ENCODE data around the gene SIPA1L3.
"Not testable (repeated sequence)": the region's sequence is repeated elsewhere in the genome, so short reads cannot be mapped to it uniquely, and the experiment has no call there.

SIPA1L3 gene

GRCh38 chr19:37914908-37915307, 7.9 kb downstream of the SIPA1L3 start:
- DNase-seq (ENCODE audit: low read depth, low spot score) = no peak
- no peak overlapping the region for H3K4me3 ChIP-seq (ENCODE audit: low read length)
- H3K4me1 ChIP-seq (ENCODE audit: control insufficient read depth, insufficient read depth, low read length) = no peaks in the 10 kb centered on the region; the same call in 1 of the 2 replicates
- H3K27ac ChIP-seq (ENCODE audit: low read length) = no peak overlapping the region
- H3K36me3 ChIP-seq (ENCODE audit: control insufficient read depth, insufficient read depth, low read length) = no peaks in the 10 kb centered on the region
- H3K9me3 ChIP-seq (ENCODE audit: control insufficient read depth, insufficient read depth, low read length) = no peaks in the 10 kb centered on the region
- no CpG with 5 or more reads among the region's 2 CpGs for WGBS (ENCODE audit: insufficient coverage, insufficient read length)
- no peaks in the 10 kb centered on the region for H3K27me3 ChIP-seq (ENCODE audit: control insufficient read depth, insufficient read depth, low read length)

- DNase-seq (ENCODE audit: low read depth, low spot score) = no peak
- Histone ChIP-seq H3K9me3 (ENCODE audit: control insufficient read depth, insufficient read depth, low read length) (no peaks in the 10 kb centered on the region), H3K36me3 (ENCODE audit: control insufficient read depth, insufficient read depth, low read length) (no peaks in the 10 kb centered on the region), H3K27me3 (ENCODE audit: control insufficient read depth, insufficient read depth, low read length) (no peaks in the 10 kb centered on the region), H3K4me3 (ENCODE audit: low read length) (no peak overlapping the region), H3K4me1 (ENCODE audit: control insufficient read depth, insufficient read depth, low read length) (no peaks in the 10 kb centered on the region), H3K27ac (ENCODE audit: low read length) (no peak overlapping the region)
- WGBS (ENCODE audit: insufficient coverage, insufficient read length) = no CpG with 5 or more reads among the region's 23 CpGs
These were observed 13.8 kb downstream of the SIPA1L3 start for GRCh38 chr19:37920591-37921450.

- not testable (repeated sequence) for H3K4me3 ChIP-seq (ENCODE audit: low read length); DNase-seq (ENCODE audit: low read depth, low spot score); H3K4me1 ChIP-seq (ENCODE audit: control insufficient read depth, insufficient read depth, low read length); H3K9me3 ChIP-seq (ENCODE audit: control insufficient read depth, insufficient read depth, low read length); H3K36me3 ChIP-seq (ENCODE audit: control insufficient read depth, insufficient read depth, low read length); H3K27me3 ChIP-seq (ENCODE audit: control insufficient read depth, insufficient read depth, low read length); H3K27ac ChIP-seq (ENCODE audit: low read length)
- no CpG with 5 or more reads among the region's 8 CpGs for WGBS (ENCODE audit: insufficient coverage, insufficient read length)
These were observed 17.6 kb downstream of the SIPA1L3 start for GRCh38 chr19:37924573-37924972.

GRCh38 chr19:37925212-37925611, 18.2 kb downstream of the SIPA1L3 start:
- H3K27me3 ChIP-seq (ENCODE audit: control insufficient read depth, insufficient read depth, low read length) = no peaks in the 10 kb centered on the region
- no peaks in the 10 kb centered on the region for H3K9me3 ChIP-seq (ENCODE audit: control insufficient read depth, insufficient read depth, low read length)
- H3K36me3 ChIP-seq (ENCODE audit: control insufficient read depth, insufficient read depth, low read length) = no peaks in the 10 kb centered on the region
- no peak overlapping the region for H3K4me3 ChIP-seq (ENCODE audit: low read length)
- DNase-seq (ENCODE audit: low read depth, low spot score) = no peak
- H3K27ac ChIP-seq (ENCODE audit: low read length) = no peak overlapping the region
- no CpG with 5 or more reads among the region's 3 CpGs for WGBS (ENCODE audit: insufficient coverage, insufficient read length)
- H3K4me1 ChIP-seq (ENCODE audit: control insufficient read depth, insufficient read depth, low read length) = peaks cover 3% of the 10 kb centered on the region

- no CpG with 5 or more reads among the region's 10 CpGs for WGBS (ENCODE audit: insufficient coverage, insufficient read length)
- H3K27ac ChIP-seq (ENCODE audit: low read length) = no peak overlapping the region
- H3K27me3 ChIP-seq (ENCODE audit: control insufficient read depth, insufficient read depth, low read length) = no peaks in the 10 kb centered on the region
- H3K36me3 ChIP-seq (ENCODE audit: control insufficient read depth, insufficient read depth, low read length) = no peaks in the 10 kb centered on the region
- no peak overlapping the region for H3K4me3 ChIP-seq (ENCODE audit: low read length)
- no peak for DNase-seq (ENCODE audit: low read depth, low spot score)
- H3K9me3 ChIP-seq (ENCODE audit: control insufficient read depth, insufficient read depth, low read length) = no peaks in the 10 kb centered on the region
- peaks cover 5% of the 10 kb centered on the region for H3K4me1 ChIP-seq (ENCODE audit: control insufficient read depth, insufficient read depth, low read length)
These were observed 19.2 kb downstream of the SIPA1L3 start for GRCh38 chr19:37926255-37926654.

- no peak overlapping the region for H3K4me3 ChIP-seq (ENCODE audit: low read length)
- no CpG with 5 or more reads among the region's 5 CpGs for WGBS (ENCODE audit: insufficient coverage, insufficient read length)
- peaks cover 5% of the 10 kb centered on the region for H3K4me1 ChIP-seq (ENCODE audit: control insufficient read depth, insufficient read depth, low read length)
- no peak overlapping the region for H3K27ac ChIP-seq (ENCODE audit: low read length)
- no peaks in the 10 kb centered on the region for H3K36me3 ChIP-seq (ENCODE audit: control insufficient read depth, insufficient read depth, low read length)
- H3K9me3 ChIP-seq (ENCODE audit: control insufficient read depth, insufficient read depth, low read length) = no peaks in the 10 kb centered on the region
- DNase-seq (ENCODE audit: low read depth, low spot score) = no peak
- H3K27me3 ChIP-seq (ENCODE audit: control insufficient read depth, insufficient read depth, low read length) = no peaks in the 10 kb centered on the region
These were observed 19.7 kb downstream of the SIPA1L3 start for GRCh38 chr19:37926711-37927110.

- Histone ChIP-seq H3K27me3 (ENCODE audit: control insufficient read depth, insufficient read depth, low read length) (no peaks in the 10 kb centered on the region), H3K4me1 (ENCODE audit: control insufficient read depth, insufficient read depth, low read length) (peaks cover 13% of the 10 kb centered on the region), H3K4me3 (ENCODE audit: low read length) (no peak overlapping the region), H3K36me3 (ENCODE audit: control insufficient read depth, insufficient read depth, low read length) (no peaks in the 10 kb centered on the region), H3K27ac (ENCODE audit: low read length) (no peak overlapping the region), H3K9me3 (ENCODE audit: control insufficient read depth, insufficient read depth, low read length) (no peaks in the 10 kb centered on the region)
- no peak for DNase-seq (ENCODE audit: low read depth, low spot score)
- WGBS (ENCODE audit: insufficient coverage, insufficient read length) = no CpG with 5 or more reads among the region's 5 CpGs
These were observed 21.7 kb downstream of the SIPA1L3 start for GRCh38 chr19:37928527-37929286.

- no CpG with 5 or more reads among the region's 4 CpGs for WGBS (ENCODE audit: insufficient coverage, insufficient read length)
- H3K4me1 ChIP-seq (ENCODE audit: control insufficient read depth, insufficient read depth, low read length) = peaks cover 13% of the 10 kb centered on the region
These were observed 22.4 kb downstream of the SIPA1L3 start for GRCh38 chr19:37929355-37929923.

GRCh38 chr19:37930416-37930815, 23.4 kb downstream of the SIPA1L3 start:
- Histone ChIP-seq H3K4me3 (ENCODE audit: low read length) (no peak overlapping the region), H3K36me3 (ENCODE audit: control insufficient read depth, insufficient read depth, low read length) (no peaks in the 10 kb centered on the region), H3K9me3 (ENCODE audit: control insufficient read depth, insufficient read depth, low read length) (no peaks in the 10 kb centered on the region), H3K4me1 (ENCODE audit: control insufficient read depth, insufficient read depth, low read length) (peaks cover 13% of the 10 kb centered on the region), H3K27me3 (ENCODE audit: control insufficient read depth, insufficient read depth, low read length) (no peaks in the 10 kb centered on the region), H3K27ac (ENCODE audit: low read length) (no peak overlapping the region)
- WGBS (ENCODE audit: insufficient coverage, insufficient read length) = no CpG with 5 or more reads among the region's 5 CpGs
- DNase-seq (ENCODE audit: low read depth, low spot score) = no peak

More at GRCh38 chr19:37929355-37929923, 22.4 kb downstream of the SIPA1L3 start:
- no peaks in the 10 kb centered on the region for H3K27me3 ChIP-seq (ENCODE audit: control insufficient read depth, insufficient read depth, low read length)
- H3K36me3 ChIP-seq (ENCODE audit: control insufficient read depth, insufficient read depth, low read length) = no peaks in the 10 kb centered on the region
- no peak overlapping the region for H3K27ac ChIP-seq (ENCODE audit: low read length)
- no peak for DNase-seq (ENCODE audit: low read depth, low spot score)
- no peaks in the 10 kb centered on the region for H3K9me3 ChIP-seq (ENCODE audit: control insufficient read depth, insufficient read depth, low read length)
- H3K4me3 ChIP-seq (ENCODE audit: low read length) = no peak overlapping the region

- Histone ChIP-seq H3K9me3 (ENCODE audit: control insufficient read depth, insufficient read depth, low read length) (no peaks in the 10 kb centered on the region; the same call in 1 of the 2 replicates), H3K27ac (ENCODE audit: low read length) (peak overlapping the region; percentile 14), H3K4me3 (ENCODE audit: low read length) (no peak overlapping the region; the same call in 1 of the 2 replicates), H3K4me1 (ENCODE audit: control insufficient read depth, insufficient read depth, low read length) (peaks cover 13% of the 10 kb centered on the region), H3K36me3 (ENCODE audit: control insufficient read depth, insufficient read depth, low read length) (no peaks in the 10 kb centered on the region), H3K27me3 (ENCODE audit: control insufficient read depth, insufficient read depth, low read length) (no peaks in the 10 kb centered on the region)
- peak; percentile 39 for DNase-seq (ENCODE audit: low read depth, low spot score)
- no CpG with 5 or more reads among the region's 30 CpGs for WGBS (ENCODE audit: insufficient coverage, insufficient read length)
These were observed 25.1 kb downstream of the SIPA1L3 start for GRCh38 chr19:37931881-37932655.

All from iPS DF 6.9 (cell line).